GM18517 (cell line): ENCODE measurements around the gene EPHB2.

ENCODE experiments used
- ATAC-seq: cut with Tn5 transposase; IDR thresholded peaks from one replicate; pipeline ENCODE4 v1.9.1; 2021; ENCODE audit warnings: mild to moderate bottlenecking, moderate library complexity; ENCODE audit not compliant: unreplicated experiment

EPHB2 gene

GRCh38 chr1:22907528-22907927 is 196.9 kb downstream of the EPHB2 start:
- no peak for ATAC-seq

- ATAC-seq, result no peak
Observed at GRCh38 chr1:22908880-22909426, 198.3 kb downstream of the EPHB2 start.

- no peak for ATAC-seq
Observed at GRCh38 chr1:22910286-22910685, 199.6 kb downstream of the EPHB2 start.

- ATAC-seq, result no peak
Observed at GRCh38 chr1:22910986-22911651, 200.5 kb downstream of the EPHB2 start.

- ATAC-seq, result no peak
Observed at GRCh38 chr1:22912311-22912710, 201.7 kb downstream of the EPHB2 start.

GRCh38 chr1:22913421-22914141 is 202.9 kb downstream of the EPHB2 start:
- ATAC-seq, result no peak

- ATAC-seq, result no peak
Observed at GRCh38 chr1:22914156-22914555, 203.5 kb downstream of the EPHB2 start.

- no peak for ATAC-seq
Observed at GRCh38 chr1:22914633-22915217, 204.1 kb downstream of the EPHB2 start.

- ATAC-seq, result no peak
Observed at GRCh38 chr1:22915231-22915630, 204.6 kb downstream of the EPHB2 start.

GRCh38 chr1:22915816-22916470 is 205.3 kb downstream of the EPHB2 start:
- no peak for ATAC-seq

GRCh38 chr1:22916471-22916820 is 205.8 kb downstream of the EPHB2 start:
- ATAC-seq, result no peak

- ATAC-seq, result no peak
Observed at GRCh38 chr1:22917989-22918388, 207.3 kb downstream of the EPHB2 start.

- ATAC-seq, result no peak
Observed at GRCh38 chr1:22918644-22919043, 208.0 kb downstream of the EPHB2 start.

- ATAC-seq, result no peak
Observed at GRCh38 chr1:22919341-22920025, 208.8 kb downstream of the EPHB2 start.

GRCh38 chr1:22920026-22920733 is 209.5 kb downstream of the EPHB2 start:
- no peak for ATAC-seq

- ATAC-seq, result no peak
Observed at GRCh38 chr1:22920734-22921451, 210.3 kb downstream of the EPHB2 start.

GRCh38 chr1:22921452-22922126 is 210.9 kb downstream of the EPHB2 start:
- no peak for ATAC-seq

- no peak for ATAC-seq
Observed at GRCh38 chr1:22922640-22923039, 212.0 kb downstream of the EPHB2 start.

- ATAC-seq, result no peak
Observed at GRCh38 chr1:22925111-22925510, 214.5 kb downstream of the EPHB2 start.
